HG02759 (cell line): Measurements from ENCODE around the gene SPTLC1.

ENCODE experiments used
- ATAC-seq: cut with Tn5 transposase; IDR thresholded peaks from one replicate; pipeline ENCODE4 v1.9.1; 2021; ENCODE audit warnings: mild to moderate bottlenecking, moderate library complexity; ENCODE audit not compliant: unreplicated experiment

SPTLC1 gene

DNA sequence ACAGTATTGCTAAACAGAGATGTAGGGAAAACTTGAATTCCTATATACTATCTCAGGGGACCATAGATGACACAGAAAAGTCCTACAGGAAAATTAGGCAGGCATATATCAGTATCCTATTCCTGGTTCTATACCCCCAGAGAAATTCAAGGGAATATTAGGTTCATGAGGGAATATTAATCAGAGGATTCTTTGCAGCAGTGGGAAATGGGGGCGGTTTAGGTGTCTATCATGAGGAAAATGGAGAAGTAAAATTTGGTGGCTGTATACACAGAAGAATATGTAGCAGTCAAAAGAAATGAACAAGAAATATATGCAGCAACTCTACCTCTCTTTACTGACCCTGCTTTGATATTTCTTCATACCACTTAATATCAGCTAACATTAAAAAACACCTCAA lies 20.0 kb downstream of the SPTLC1 start:
- ATAC-seq: no peak

- no peak for ATAC-seq
Observed at GRCh38 chr9:92094655-92095054, 20.6 kb downstream of the SPTLC1 start.

DNA sequence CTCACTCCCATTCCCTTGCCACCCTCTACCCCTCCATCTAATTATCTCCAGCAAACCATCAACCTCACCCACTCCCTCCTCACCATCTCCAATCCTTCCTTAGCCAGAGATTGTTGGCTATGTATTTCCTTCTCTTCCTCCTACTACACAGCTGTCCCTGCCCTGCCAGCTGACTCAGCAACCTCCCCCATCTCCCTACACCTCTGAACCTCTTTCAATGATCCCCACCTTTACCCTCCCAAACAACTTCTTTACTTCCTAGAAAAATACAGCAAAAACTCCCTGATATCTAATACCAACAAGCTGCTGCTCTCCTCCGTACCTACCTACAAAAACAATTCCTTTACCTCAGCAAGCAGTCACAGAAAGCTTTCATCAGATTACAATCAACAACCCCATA lies 37.3 kb downstream of the SPTLC1 start:
- ATAC-seq: no peak

DNA sequence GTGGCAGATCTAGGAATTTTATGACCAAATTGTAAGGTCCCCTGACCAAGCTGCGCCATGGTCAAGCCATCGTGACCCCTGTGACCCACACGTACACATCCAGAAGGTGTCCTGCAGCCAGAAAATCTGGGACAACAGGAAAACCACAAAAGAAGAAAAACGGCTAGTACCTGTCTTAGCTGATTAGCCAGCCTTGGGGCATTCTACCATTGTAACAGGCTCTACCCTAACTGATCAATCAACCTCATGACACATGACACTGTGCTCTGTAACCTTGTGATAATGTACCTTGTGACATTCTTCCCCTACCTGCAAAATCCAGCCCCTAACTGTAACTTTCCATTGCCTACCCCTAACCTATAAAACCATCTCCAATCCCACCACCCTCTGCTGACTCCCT lies 43.6 kb downstream of the SPTLC1 start:
- ATAC-seq: no peak

DNA sequence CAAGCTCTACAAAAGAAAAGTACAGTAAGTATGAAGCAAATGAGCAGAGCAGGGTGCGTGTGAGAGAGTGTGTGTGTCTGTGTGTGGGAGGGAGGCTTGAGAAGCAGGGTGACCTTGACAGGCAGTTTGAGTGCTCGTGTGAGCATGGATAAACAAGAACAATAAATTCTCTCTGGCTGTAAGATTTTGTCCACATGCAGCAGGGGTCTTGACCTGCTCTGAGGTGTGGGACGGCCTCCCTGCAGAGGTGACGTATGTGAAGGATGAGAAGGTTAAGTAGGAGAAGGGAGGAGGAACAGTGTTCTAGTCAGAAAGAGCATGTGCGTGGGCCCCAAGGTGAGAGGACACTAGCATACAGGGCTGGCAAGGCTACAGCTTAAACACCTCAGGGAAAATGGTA lies 49.0 kb downstream of the SPTLC1 start:
- ATAC-seq: no peak

GRCh38 chr9:92064711-92065110 lies 50.5 kb downstream of the SPTLC1 start:
- ATAC-seq: no peak

DNA sequence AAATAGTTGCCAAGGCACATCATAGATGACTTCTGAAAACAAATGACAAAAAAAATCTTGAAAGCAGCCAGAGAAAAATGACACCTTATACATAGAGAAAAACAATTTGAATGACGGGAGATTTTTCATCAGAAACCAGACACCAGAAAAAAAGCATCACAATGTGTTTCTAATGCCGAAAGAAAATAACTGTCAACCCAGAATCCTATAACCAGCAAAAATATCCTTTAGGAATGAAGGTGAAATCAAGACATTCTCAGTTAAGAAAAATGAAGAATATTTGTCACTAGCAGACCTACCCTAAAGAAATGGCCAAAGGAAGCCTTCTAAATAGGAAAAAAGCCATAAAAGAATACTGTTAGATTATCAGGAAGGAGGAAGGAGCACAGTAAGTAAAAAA lies 54.0 kb downstream of the SPTLC1 start:
- ATAC-seq: no peak

- no peak for ATAC-seq
Observed at GRCh38 chr9:92059661-92060060, 55.6 kb downstream of the SPTLC1 start.

- no peak for ATAC-seq
Observed at GRCh38 chr9:92058723-92059444, 56.3 kb downstream of the SPTLC1 start.

DNA sequence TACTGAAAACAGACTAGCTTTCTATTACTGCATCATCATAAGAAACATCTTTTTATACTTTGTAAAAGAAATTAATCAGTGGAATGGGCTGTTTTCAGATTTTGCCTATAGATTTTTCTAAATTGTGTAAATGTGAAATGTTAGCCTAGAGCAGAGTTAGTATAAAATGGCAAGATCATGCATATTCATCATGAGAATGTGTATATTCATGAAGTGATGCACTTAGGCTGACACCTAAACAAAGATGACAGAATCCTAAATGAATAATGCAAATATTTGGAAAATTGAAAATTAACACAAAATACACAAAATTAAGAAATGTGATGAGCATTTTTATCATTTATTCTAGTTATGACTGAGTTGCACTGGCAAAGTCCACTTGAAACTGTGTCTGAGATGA lies 57.2 kb downstream of the SPTLC1 start:
- ATAC-seq: no peak

DNA sequence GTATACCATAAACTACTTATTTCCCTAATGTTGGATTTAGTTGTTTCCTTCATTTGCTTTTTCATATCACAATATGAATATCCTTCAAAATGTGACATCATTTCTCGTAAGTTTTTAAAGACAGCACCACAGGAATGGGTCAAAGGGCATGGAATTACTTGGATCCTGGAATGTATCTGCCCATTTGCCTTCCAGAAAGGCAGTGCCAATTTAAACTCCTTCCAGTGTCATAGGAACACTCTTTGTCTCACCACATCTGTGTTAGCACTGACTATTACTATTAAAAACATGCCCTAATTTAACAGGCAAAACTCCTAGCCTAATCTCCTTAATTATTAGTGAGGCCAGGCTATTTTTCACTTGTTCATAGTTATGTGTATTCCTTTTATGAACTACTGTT lies 58.0 kb downstream of the SPTLC1 start:
- no peak for ATAC-seq

- ATAC-seq: no peak
Observed at GRCh38 chr9:92055624-92056023, 59.6 kb downstream of the SPTLC1 start.

DNA sequence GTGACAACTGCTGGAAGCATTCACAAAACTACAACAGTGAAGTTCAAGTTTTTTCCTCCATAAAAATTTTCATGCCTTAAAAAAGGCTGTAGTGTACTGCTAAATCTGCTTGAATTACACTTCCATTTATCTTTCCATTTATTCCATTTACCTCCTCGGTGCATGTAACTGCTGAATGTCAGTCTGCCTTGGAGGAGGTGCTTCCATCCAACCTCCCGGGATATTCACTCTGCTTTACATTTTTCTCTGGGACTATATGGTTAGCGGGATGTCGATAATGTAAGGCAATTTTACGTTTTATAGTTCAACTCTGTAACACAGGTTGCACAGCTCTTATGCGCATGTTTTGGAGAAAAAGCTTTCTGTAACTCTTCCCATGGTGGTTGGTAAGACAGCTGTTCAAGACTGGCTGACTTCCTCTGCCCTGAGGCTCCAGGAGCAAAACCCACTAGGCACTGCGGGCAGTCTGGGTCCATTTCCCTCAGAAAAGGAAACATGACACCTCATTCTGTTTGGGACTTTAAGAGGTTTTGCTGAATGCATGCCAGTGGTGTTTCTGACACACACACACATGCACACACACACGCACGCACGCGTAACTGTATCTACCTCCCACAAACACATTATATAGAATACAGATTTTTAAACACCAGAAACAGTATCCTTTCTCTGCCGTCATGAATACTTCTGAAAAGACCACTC lies 66.1 kb downstream of the SPTLC1 start:
- ATAC-seq: no peak

GRCh38 chr9:92047500-92047899 lies 67.7 kb downstream of the SPTLC1 start:
- ATAC-seq: no peak

DNA sequence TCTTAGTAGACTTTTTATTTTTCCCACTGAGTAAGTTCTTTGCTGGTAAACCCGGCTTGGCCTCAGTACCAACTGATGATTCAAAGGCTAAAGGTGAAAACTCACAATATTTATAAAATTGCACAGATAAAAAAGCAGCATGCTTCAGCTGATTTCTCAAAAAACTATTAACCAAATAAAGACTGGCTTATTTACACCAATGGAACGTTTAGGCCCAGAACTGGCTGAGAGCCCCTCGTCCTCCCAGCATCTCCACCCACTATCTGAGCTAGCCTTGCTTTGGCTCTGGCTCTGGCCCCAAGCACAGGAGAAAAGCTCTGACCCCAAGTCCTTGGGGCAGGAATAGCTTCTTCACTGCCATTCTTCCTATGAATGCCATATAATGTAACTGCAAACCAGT lies 68.5 kb downstream of the SPTLC1 start:
- ATAC-seq: no peak

GRCh38 chr9:92044936-92045335 lies 70.3 kb downstream of the SPTLC1 start:
- no peak for ATAC-seq

GRCh38 chr9:92043002-92043401 lies 72.2 kb downstream of the SPTLC1 start:
- ATAC-seq: no peak

GRCh38 chr9:92042260-92042659 lies 73.0 kb downstream of the SPTLC1 start:
- ATAC-seq: no peak

- ATAC-seq: no peak
Observed at GRCh38 chr9:92036756-92037155, 78.5 kb downstream of the SPTLC1 start.

GRCh38 chr9:92036411-92036746 lies 78.8 kb downstream of the SPTLC1 start:
- ATAC-seq: no peak

GRCh38 chr9:92035687-92036410 lies 79.4 kb downstream of the SPTLC1 start:
- no peak for ATAC-seq

DNA sequence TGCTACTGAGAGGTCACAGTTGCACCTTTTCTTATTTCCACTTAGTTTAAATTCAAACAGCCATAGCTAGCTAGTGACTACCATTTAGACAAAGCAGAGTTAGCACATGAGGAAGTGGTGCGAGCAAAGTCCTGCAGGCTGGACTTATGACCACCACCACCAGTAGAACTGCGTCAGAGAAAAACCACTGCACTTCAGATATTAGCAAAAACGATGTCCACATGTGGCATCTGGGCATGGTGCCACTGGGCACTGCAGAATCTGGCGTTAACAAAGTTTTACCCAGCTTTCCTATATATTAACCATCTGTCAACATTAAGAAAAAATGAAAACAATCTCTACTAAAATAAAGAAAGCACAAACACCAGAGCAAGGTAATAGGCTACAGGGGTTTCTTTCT lies 80.1 kb downstream of the SPTLC1 start:
- ATAC-seq: no peak
